ENCODE results near the gene PARM1.

The PARM1 gene

DNA sequence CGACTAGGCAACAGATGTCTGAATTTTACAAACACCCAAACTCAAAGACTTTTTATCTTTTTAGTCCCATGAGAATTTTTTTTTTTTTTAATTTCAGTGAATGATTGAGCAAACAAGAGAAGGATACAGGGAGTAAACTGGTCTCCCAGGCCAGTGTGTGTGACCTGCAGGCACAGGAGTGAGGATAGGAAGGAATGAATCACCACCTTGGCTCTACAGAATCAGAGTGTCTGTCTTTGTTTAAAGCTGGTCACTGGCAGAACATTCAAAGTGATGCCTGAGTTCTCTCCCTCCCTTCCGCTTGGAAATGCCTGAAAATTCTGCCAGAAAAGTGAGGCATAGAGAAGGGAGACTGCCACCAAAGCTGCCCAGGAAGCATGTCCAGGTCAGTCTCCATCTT lies 69.5 kb downstream of the PARM1 start:
- DNase-seq (ENCODE audit: extremely low read depth, insufficient read length) = no peak
- no peaks in the 10 kb centered on the region for H3K27me3 ChIP-seq (replicated peaks; ENCODE audit: control insufficient read depth, insufficient read depth, low read length)
- no peak for TF ChIP-seq CTCF (IDR thresholded peaks at IDR 0.05; ENCODE audit: insufficient read depth, low read length, poor library complexity, severe bottlenecking)
- no peak overlapping the region for H3K4me3 ChIP-seq (replicated peaks; ENCODE audit: low read depth, low read length)
- no peaks in the 10 kb centered on the region for H3K36me3 ChIP-seq (ENCODE audit: control insufficient read depth, insufficient read depth, low read length)

- no peak overlapping the region for H3K4me3 ChIP-seq (replicated peaks; ENCODE audit: low read depth, low read length)
- H3K36me3 ChIP-seq (ENCODE audit: control insufficient read depth, insufficient read depth, low read length) = no peaks in the 10 kb centered on the region
- no peak for TF ChIP-seq CTCF (IDR thresholded peaks at IDR 0.05; ENCODE audit: insufficient read depth, low read length, poor library complexity, severe bottlenecking)
- H3K27me3 ChIP-seq (replicated peaks; ENCODE audit: control insufficient read depth, insufficient read depth, low read length) = no peaks in the 10 kb centered on the region
- no peak for DNase-seq (ENCODE audit: extremely low read depth, insufficient read length)
Measured at GRCh38 chr4:75003979-75004378, 71.1 kb downstream of the PARM1 start.

GRCh38 chr4:75004755-75005668 lies 72.1 kb downstream of the PARM1 start:
- DNase-seq (ENCODE audit: extremely low read depth, insufficient read length) = peak; percentile 77
- H3K4me3 ChIP-seq (replicated peaks; ENCODE audit: low read depth, low read length) = no peak overlapping the region
- no peaks in the 10 kb centered on the region for H3K36me3 ChIP-seq (ENCODE audit: control insufficient read depth, insufficient read depth, low read length)
- H3K27me3 ChIP-seq (replicated peaks; ENCODE audit: control insufficient read depth, insufficient read depth, low read length) = no peaks in the 10 kb centered on the region
- no peak for TF ChIP-seq CTCF (IDR thresholded peaks at IDR 0.05; ENCODE audit: insufficient read depth, low read length, poor library complexity, severe bottlenecking)

GRCh38 chr4:75005727-75006126 lies 72.8 kb downstream of the PARM1 start:
- no peak for DNase-seq (ENCODE audit: extremely low read depth, insufficient read length)
- H3K36me3 ChIP-seq (ENCODE audit: control insufficient read depth, insufficient read depth, low read length) = no peaks in the 10 kb centered on the region
- no peak for TF ChIP-seq CTCF (IDR thresholded peaks at IDR 0.05; ENCODE audit: insufficient read depth, low read length, poor library complexity, severe bottlenecking)
- no peak overlapping the region for H3K4me3 ChIP-seq (replicated peaks; ENCODE audit: low read depth, low read length)
- no peaks in the 10 kb centered on the region for H3K27me3 ChIP-seq (replicated peaks; ENCODE audit: control insufficient read depth, insufficient read depth, low read length)

- no peak for TF ChIP-seq CTCF (IDR thresholded peaks at IDR 0.05; ENCODE audit: insufficient read depth, low read length, poor library complexity, severe bottlenecking)
- Histone ChIP-seq H3K4me3 (replicated peaks; ENCODE audit: low read depth, low read length) (no peak overlapping the region), H3K27me3 (replicated peaks; ENCODE audit: control insufficient read depth, insufficient read depth, low read length) (no peaks in the 10 kb centered on the region), H3K36me3 (ENCODE audit: control insufficient read depth, insufficient read depth, low read length) (peaks cover 3% of the 10 kb centered on the region; the same call in 1 of the 2 replicates)
- no peak for DNase-seq (ENCODE audit: extremely low read depth, insufficient read length)
Measured at GRCh38 chr4:75007891-75008290, 75.0 kb downstream of the PARM1 start.
